ENCODE data around the gene ZNF618.

ZNF618 gene, protein sequence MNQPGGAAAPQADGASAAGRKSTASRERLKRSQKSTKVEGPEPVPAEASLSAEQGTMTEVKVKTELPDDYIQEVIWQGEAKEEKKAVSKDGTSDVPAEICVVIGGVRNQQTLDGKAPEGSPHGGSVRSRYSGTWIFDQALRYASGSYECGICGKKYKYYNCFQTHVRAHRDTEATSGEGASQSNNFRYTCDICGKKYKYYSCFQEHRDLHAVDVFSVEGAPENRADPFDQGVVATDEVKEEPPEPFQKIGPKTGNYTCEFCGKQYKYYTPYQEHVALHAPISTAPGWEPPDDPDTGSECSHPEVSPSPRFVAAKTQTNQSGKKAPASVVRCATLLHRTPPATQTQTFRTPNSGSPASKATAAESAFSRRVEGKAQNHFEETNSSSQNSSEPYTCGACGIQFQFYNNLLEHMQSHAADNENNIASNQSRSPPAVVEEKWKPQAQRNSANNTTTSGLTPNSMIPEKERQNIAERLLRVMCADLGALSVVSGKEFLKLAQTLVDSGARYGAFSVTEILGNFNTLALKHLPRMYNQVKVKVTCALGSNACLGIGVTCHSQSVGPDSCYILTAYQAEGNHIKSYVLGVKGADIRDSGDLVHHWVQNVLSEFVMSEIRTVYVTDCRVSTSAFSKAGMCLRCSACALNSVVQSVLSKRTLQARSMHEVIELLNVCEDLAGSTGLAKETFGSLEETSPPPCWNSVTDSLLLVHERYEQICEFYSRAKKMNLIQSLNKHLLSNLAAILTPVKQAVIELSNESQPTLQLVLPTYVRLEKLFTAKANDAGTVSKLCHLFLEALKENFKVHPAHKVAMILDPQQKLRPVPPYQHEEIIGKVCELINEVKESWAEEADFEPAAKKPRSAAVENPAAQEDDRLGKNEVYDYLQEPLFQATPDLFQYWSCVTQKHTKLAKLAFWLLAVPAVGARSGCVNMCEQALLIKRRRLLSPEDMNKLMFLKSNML

DNA sequence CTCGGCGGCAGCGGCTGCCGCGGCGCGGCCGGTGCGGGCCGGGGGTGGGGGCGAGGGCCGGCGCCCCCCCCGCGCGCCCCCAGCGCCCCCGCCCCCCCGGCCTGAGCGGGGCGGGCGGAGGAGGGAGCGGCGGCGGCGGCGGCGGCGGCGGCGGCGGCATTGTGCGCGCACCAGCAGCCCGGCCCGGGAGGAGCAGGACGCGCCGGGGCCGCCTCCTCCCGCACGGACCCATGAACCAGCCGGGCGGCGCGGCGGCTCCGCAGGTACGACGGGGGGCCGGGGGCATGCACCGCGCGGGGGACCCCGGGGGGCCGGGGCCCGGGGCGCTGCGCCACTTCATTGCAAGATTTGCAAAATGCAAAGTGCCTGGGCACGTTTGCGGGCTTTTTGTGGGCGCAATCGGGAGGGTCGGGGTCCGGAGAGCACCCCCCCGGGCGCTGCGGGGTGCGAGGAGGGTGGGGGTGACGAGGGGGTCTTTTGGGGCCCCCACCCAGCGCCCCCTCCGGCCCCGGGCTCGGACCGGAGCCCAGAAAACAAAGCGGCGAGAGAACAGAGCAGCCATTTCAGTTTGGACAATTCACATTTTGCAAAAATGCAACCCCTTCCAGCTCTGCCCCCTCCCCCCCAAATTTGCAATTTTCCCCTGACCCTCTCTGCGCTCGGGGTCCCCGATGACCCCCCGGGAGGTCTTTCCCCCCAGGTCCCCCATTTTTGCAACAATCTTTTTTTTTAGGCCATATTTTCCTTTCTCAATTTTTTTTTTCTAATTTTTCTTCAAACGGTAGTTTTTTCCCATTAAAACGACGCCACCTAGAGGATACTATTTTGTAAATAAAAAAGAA lies at the start of gene ZNF618:
Gene ZNF618 (plus strand): TSS at position 159 of the 842 bp plus-strand sequence. CDS start 72 bp downstream, at position 231.
- no peaks in the 10 kb centered on the region for H3K9me3 Mint-ChIP-seq
- DNase-seq, result peak; percentile 42
- peaks cover 56% of the 10 kb centered on the region for H3K27me3 Mint-ChIP-seq
- CTCF ChIA-PET, result interaction anchor here (0.7 to 1.5 kb wide), 6 partner anchors 9 to 195 kb away, joined by 3 to 6 read pairs (median 4); no protein-coding TSS in a partner anchor
- H3K4me3 Mint-ChIP-seq, result peak within 1 kb of the TSS; percentile 79
- peaks cover 6% of the 10 kb centered on the region for H3K4me1 Mint-ChIP-seq
- H3K27ac Mint-ChIP-seq, result no peak within 1 kb of the TSS
- H3K36me3 Mint-ChIP-seq, result no peaks in the 10 kb centered on the region

DNA sequence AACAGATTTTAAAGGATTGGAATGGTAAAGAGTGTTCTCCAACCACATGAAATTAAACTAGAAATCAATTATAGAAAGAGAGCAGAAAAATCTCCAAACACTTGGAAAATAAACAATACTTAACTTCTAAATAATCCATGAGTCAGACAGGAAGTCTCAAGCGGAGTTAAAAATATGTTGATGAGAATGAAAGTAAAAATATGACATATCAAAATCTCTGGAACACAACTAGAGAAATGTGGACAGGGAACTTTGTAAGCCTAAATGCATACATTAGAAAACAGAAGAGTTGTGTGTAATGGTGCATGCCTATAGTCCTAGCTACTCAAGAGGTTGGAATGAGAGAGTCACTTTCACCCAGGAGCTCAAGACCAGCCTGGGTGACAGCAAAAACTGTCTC lies 47.9 kb upstream of the ZNF618 start:
- Mint-ChIP-seq H3K36me3 (no peaks in the 10 kb centered on the region), H3K4me3 (no peak overlapping the region), H3K4me1 (no peaks in the 10 kb centered on the region), H3K9me3 (peaks cover 2% of the 10 kb centered on the region), H3K27ac (no peak overlapping the region), H3K27me3 (peaks cover 8% of the 10 kb centered on the region)
- DNase-seq, result no peak
- CTCF ChIA-PET, result no interaction called here

DNA sequence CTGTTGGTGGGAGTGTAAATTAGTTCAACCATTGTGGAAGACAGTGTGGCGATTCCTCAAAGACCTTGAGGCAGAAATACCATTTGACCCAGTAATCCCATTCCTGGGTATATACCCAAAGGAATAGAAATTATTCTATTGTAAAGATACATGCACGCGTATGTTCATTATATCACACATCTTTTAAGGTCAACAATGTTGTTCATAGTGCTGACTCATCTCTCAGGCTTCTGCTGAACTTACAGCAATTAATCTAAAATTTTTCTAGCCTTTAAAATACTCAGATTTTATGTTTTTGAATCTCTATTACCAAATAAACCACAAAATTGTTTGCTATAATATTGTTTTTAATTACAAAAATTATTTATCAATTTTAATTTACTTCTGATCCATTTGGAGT lies 38.8 kb upstream of the ZNF618 start:
- H3K27ac Mint-ChIP-seq, result no peak overlapping the region
- no peaks in the 10 kb centered on the region for H3K36me3 Mint-ChIP-seq
- H3K4me3 Mint-ChIP-seq, result no peak overlapping the region
- CTCF ChIA-PET, result no interaction called here
- peaks cover 4% of the 10 kb centered on the region for H3K9me3 Mint-ChIP-seq
- DNase-seq, result no peak
- no peaks in the 10 kb centered on the region for H3K27me3 Mint-ChIP-seq
- H3K4me1 Mint-ChIP-seq, result no peaks in the 10 kb centered on the region

DNA sequence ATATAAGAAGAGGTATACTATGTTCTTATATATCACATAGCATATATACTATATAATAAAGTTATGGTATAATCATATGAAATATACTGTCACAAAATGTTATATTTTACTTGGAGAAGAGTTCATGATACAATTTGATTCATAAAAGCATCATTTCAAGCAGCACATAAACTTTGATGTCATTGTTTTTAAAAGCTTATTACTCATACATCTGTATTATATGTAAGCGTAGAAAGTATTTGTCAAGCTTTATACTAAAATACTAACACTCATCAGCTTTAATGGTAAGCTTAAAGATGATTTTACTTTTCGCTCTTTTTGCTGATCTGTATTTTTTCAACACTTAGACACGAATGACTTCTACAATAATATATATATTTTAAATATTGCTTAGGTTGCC lies 34.0 kb upstream of the ZNF618 start:
- Mint-ChIP-seq H3K27ac (no peak overlapping the region), H3K36me3 (no peaks in the 10 kb centered on the region), H3K27me3 (peaks cover 10% of the 10 kb centered on the region), H3K9me3 (no peaks in the 10 kb centered on the region), H3K4me1 (no peaks in the 10 kb centered on the region), H3K4me3 (no peak overlapping the region)
- CTCF ChIA-PET, result interaction anchor here (1.4 kb wide), 1 partner anchor 36 kb away, joined by 3 read pairs; no protein-coding TSS in a partner anchor
- DNase-seq, result no peak

DNA sequence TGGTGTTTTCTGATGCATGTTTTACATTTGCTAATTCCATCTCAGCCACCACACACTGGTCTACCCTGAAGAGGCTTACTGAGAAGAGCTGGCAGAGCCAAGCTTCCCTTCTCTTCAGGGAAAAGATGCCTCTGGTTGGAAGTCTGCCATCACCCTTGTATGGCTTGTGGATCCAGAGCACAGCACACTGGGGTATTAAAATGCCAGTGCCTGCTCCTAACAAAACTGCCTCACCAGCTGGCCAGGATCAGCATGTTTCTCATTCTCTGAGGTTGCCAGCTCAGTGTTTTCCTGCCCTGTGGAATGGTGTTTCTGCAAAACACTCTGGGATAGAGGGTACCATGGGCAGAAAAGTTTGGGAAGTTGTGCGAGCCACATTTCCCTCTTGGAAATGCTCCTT lies 31.6 kb upstream of the ZNF618 start:
- no peak for DNase-seq
- H3K36me3 Mint-ChIP-seq, result no peaks in the 10 kb centered on the region

DNA sequence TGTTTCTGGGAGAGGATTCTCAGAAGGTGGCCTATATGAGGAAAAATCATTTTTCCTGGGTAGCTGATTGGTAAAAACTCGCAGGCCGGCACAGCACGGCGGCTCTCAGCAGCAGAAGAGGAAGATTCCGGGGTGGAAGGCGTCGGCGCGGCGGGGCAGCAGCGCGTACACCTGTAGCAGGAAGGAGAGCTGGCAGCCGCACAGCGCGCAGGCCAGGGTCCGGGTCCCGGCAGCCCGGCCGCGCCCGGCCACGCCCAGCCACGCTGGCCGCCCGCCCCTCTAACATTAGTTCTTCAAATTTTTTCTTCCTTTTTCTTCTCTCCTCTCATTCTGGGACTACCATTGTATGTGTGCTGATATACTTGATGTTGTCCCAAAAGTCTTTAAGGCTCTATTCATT lies 24.8 kb upstream of the ZNF618 start:
- H3K27me3 Mint-ChIP-seq, result peaks cover 12% of the 10 kb centered on the region
- DNase-seq, result no peak
- no peak overlapping the region for H3K4me3 Mint-ChIP-seq
- H3K36me3 Mint-ChIP-seq, result no peaks in the 10 kb centered on the region
- no peak overlapping the region for H3K27ac Mint-ChIP-seq
- no peaks in the 10 kb centered on the region for H3K9me3 Mint-ChIP-seq
- H3K4me1 Mint-ChIP-seq, result no peaks in the 10 kb centered on the region
- CTCF ChIA-PET, result interaction anchor here (1.8 kb wide), 1 partner anchor 112 kb away, joined by 7 read pairs; no protein-coding TSS in a partner anchor

More for the DNA sequence above, 31.6 kb upstream of the ZNF618 start:
- H3K4me1 Mint-ChIP-seq, result no peaks in the 10 kb centered on the region
- H3K27ac Mint-ChIP-seq, result no peak overlapping the region
- no peaks in the 10 kb centered on the region for H3K9me3 Mint-ChIP-seq
- peaks cover 10% of the 10 kb centered on the region for H3K27me3 Mint-ChIP-seq
- no peak overlapping the region for H3K4me3 Mint-ChIP-seq
- CTCF ChIA-PET, result no interaction called here

DNA sequence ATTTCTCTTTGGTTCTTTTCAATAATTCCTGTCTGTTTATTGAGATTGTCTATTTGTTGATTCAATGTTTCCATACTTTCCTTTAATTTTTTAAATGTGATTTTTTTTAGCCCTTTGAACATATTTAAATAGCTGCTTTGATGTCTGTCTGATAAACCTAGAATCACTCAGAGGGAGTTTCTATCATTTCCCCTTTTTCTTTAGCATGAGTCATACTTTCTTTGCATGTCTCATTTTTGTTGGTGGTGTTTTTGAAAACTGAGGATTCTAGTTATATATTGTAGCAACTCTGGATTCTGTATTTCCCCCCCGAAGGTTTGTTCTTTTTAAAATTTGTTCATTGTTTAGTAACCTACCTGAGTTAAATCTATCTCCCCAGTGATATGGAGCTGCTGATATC lies 24.2 kb upstream of the ZNF618 start:
- H3K9me3 Mint-ChIP-seq, result no peaks in the 10 kb centered on the region
- no peak overlapping the region for H3K27ac Mint-ChIP-seq
- H3K27me3 Mint-ChIP-seq, result peaks cover 12% of the 10 kb centered on the region
- CTCF ChIA-PET, result interaction anchor here (1.8 kb wide), 1 partner anchor 112 kb away, joined by 7 read pairs; no protein-coding TSS in a partner anchor
- no peaks in the 10 kb centered on the region for H3K4me1 Mint-ChIP-seq
- DNase-seq, result no peak
- no peaks in the 10 kb centered on the region for H3K36me3 Mint-ChIP-seq
- H3K4me3 Mint-ChIP-seq, result no peak overlapping the region

DNA sequence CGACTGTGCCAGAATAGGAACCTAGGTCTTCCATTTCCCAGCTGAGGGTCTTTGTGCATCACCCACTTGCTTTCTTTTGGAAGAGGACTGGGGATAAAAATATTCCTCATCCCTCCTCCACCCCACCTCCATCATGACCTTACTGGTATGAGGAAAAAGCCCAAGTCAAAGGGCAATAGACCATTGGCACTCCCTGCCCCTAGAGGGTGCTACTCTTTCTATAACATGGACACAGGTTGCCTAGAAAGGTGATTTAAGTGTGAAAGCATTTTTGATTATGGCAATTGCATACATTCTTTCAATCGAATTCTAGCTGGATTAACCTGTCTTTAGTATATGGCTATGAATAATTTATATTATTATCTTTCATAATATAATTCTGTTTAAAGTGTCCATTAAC lies 22.8 kb upstream of the ZNF618 start:
- no peaks in the 10 kb centered on the region for H3K4me1 Mint-ChIP-seq
- no peaks in the 10 kb centered on the region for H3K36me3 Mint-ChIP-seq
- no peak overlapping the region for H3K27ac Mint-ChIP-seq
- no peak for DNase-seq
- no peak overlapping the region for H3K4me3 Mint-ChIP-seq
- CTCF ChIA-PET, result no interaction called here
- H3K9me3 Mint-ChIP-seq, result no peaks in the 10 kb centered on the region
- H3K27me3 Mint-ChIP-seq, result peaks cover 12% of the 10 kb centered on the region

DNA sequence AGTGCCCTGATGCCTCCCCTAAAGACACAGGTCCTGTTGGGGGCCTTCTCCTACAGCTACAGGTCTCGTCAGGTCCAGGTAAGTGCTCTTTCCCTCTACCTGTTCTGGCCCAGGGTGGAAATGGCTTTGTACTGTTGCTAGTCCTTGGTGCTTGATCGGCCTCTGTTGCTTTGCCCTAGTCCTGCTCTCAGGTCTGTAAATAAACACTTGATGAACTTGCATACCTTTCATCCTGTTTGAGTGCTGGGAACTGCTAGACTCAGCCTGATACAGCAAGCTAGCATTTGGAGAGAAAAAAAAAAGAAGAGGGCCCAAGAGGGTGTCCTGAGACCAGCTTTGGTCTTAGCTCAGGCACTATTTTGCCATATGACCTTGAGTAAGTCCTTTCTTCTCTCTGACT lies 21.8 kb upstream of the ZNF618 start:
- H3K27me3 Mint-ChIP-seq, result peaks cover 17% of the 10 kb centered on the region
- no peaks in the 10 kb centered on the region for H3K9me3 Mint-ChIP-seq
- H3K36me3 Mint-ChIP-seq, result no peaks in the 10 kb centered on the region

DNA sequence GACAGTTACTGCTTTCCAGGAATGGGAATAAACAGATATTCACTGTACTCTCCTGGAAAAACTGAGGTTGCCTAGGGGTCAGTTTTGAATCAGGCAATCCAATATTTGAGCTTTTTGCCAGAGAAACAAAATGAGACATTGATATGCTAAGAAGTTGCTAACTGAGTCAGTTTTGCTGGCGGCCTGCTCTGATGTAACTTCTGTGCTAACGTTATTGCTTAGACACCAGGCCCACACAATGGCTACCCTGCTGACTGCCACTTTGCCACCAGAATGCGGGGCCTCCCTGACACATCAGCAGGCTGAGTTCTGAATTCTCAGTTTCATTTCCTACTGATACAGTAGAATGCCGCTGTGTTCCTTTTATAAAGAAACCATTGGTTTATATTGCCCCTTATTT lies 18.2 kb upstream of the ZNF618 start:
- Mint-ChIP-seq H3K36me3 (no peaks in the 10 kb centered on the region), H3K27me3 (peaks cover 20% of the 10 kb centered on the region), H3K27ac (no peak overlapping the region), H3K4me3 (no peak overlapping the region), H3K9me3 (no peaks in the 10 kb centered on the region), H3K4me1 (no peaks in the 10 kb centered on the region)
- CTCF ChIA-PET, result no interaction called here
- DNase-seq, result no peak

More for the DNA sequence above, 21.8 kb upstream of the ZNF618 start:
- no peak for DNase-seq
- Mint-ChIP-seq H3K4me1 (no peaks in the 10 kb centered on the region), H3K27ac (no peak overlapping the region), H3K4me3 (no peak overlapping the region)
- CTCF ChIA-PET, result interaction anchor here (0.7 kb wide), 1 partner anchor 156 kb away, joined by 4 read pairs; no protein-coding TSS in a partner anchor

DNA sequence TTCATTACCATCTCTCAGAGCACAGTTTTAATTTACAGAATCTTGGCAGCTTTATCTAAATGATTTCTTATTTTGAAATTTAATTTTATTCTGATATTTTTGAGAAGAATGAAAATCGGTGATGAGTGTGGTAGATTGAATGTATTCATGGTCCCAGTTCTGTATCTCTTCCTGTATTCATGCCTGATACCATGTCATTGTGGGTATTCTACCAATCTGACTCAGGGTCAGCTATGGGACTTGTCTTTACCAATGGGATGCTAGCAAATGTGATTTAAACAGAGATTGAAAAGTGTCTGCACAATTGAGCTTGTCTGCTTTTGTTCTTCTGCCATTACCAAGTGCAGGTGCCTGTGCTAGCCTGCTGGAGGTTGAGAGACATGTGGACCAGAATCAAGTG lies 17.8 kb upstream of the ZNF618 start:
- CTCF ChIA-PET, result no interaction called here
- Mint-ChIP-seq H3K4me3 (no peak overlapping the region), H3K9me3 (no peaks in the 10 kb centered on the region), H3K4me1 (no peaks in the 10 kb centered on the region), H3K27me3 (peaks cover 20% of the 10 kb centered on the region), H3K27ac (no peak overlapping the region), H3K36me3 (no peaks in the 10 kb centered on the region)
- DNase-seq, result no peak

DNA sequence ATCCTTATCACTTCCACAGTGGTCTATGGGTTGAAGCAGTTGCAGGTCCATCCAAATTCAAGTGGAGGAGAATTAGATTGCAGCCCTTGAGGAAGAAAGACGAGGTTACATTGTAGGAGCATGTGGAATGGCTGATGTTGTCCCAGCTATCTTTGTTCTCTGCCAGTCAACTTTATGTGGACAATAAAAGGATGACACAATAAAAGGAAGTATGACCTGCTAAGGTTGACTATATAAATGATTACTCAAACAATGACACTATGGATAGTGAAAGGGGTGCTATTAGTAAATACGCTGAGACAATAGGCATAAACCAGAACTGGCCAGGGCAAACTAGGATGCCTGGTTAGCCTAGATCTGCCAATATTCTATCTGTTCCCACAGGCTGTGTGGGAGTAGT lies 12.8 kb upstream of the ZNF618 start:
- no peak for DNase-seq
- Mint-ChIP-seq H3K36me3 (no peaks in the 10 kb centered on the region), H3K9me3 (no peaks in the 10 kb centered on the region), H3K4me1 (no peaks in the 10 kb centered on the region), H3K27me3 (peaks cover 16% of the 10 kb centered on the region), H3K4me3 (no peak overlapping the region), H3K27ac (no peak overlapping the region)
- CTCF ChIA-PET, result no interaction called here

DNA sequence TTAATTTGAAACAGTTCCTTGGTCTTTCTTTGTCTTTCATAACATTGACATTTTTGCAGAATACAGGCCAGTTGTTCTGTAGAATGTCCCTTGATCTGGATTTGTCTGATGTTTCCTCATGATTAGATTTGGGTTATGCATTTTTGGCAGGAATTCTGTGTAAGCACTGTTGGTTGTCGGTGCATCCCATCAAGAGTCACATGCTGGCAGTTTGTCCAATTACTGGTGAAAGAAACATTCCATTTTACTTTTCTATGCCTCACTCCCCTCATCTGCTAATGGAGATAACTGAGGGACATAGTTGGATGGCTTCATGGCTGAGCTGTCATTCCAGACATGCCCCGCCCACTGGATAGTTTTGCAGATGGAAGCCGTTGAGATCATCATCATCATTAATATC lies 7.6 kb upstream of the ZNF618 start:
- CTCF ChIA-PET, result no interaction called here
- H3K27ac Mint-ChIP-seq, result no peak overlapping the region

More for the DNA sequence above, 7.6 kb upstream of the ZNF618 start:
- Mint-ChIP-seq H3K9me3 (no peaks in the 10 kb centered on the region), H3K4me3 (no peak overlapping the region), H3K4me1 (no peaks in the 10 kb centered on the region), H3K27me3 (peaks cover 35% of the 10 kb centered on the region), H3K36me3 (no peaks in the 10 kb centered on the region)
- no peak for DNase-seq

All from activated naive CD4-positive, alpha-beta T cell treated with anti-CD3 and anti-CD28 coated beads, Interleukin-2, amount 10 ng/mL, durations not matched to agents 7 days and 5 days (primary cell).